ENCODE results near the gene PAPOLA.

DNA sequence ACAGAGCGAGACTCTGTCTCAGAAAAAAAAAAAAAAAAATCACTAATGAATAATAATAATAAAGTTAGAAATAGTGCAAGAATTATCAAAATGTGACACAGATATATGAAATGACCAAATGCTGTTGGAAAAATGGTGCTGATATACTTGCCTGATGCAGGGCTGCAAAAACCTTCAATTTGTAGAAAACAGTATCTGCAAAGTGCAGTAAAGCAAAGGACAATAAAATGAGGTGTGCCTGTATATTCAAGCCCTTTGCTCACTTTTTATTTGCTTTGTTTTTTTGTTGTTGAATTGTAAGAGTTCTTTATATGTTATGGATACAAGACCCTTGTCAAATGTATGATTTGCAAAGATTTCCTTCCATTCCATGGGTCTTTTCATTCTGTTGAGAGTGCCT, 9.0 kb upstream of the PAPOLA start:
- TF ChIP-seq, protein P1, sequence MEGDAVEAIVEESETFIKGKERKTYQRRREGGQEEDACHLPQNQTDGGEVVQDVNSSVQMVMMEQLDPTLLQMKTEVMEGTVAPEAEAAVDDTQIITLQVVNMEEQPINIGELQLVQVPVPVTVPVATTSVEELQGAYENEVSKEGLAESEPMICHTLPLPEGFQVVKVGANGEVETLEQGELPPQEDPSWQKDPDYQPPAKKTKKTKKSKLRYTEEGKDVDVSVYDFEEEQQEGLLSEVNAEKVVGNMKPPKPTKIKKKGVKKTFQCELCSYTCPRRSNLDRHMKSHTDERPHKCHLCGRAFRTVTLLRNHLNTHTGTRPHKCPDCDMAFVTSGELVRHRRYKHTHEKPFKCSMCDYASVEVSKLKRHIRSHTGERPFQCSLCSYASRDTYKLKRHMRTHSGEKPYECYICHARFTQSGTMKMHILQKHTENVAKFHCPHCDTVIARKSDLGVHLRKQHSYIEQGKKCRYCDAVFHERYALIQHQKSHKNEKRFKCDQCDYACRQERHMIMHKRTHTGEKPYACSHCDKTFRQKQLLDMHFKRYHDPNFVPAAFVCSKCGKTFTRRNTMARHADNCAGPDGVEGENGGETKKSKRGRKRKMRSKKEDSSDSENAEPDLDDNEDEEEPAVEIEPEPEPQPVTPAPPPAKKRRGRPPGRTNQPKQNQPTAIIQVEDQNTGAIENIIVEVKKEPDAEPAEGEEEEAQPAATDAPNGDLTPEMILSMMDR (conservative IDR thresholded peaks at IDR 0.05; ENCODE audit: low read depth, low read length), result no peak
- TF ChIP-seq BHLHE40 (IDR thresholded peaks at IDR 0.05; ENCODE audit: low read depth, low read length), result no peak
- TF ChIP-seq POLR2A (IDR thresholded peaks at IDR 0.05; ENCODE audit: low read depth, low read length), result no peak

All from IMR-90 (cell line).